HCEC 1CT (cell line): ENCODE data around the gene RASGEF1B.

Experiments used
- DNase-seq: peaks from one replicate; pipeline ENCODE4 v3.0.0-alpha.2; 2017

The RASGEF1B gene

DNA sequence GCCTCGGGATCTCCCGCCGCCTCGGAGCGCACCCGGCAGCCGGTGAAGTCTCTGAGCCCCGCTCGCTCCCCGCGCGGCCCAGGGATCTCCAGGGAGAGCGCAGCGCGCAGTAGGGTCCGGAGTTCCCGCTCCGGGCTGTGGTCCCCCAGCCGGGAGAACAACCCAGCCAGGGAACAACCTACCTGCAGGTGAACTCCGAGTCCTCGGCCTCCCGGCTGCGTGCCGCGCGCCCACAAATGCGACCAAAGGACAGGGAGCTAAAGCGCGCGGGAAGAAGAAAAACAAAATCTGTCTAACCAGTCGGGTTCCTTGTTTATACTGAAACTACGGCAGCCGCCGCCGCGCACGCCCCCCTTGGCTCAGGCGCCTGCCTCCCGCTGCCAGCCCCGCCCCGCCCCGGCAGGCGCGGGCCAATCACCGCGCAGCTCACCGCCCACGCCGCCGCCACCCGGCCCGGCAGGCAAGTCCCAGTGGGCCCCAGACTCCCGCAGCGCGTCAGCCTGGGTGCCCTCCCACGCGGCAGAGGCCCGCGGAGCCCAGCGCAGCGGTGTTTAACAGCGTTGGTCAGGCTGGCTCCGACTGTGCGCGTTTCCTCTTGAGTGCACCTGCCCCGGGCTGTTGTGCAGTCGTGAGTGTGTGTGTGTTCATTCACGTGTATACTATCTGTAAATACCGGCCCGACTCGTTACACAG is at the start of gene RASGEF1B:
Gene RASGEF1B (minus strand): TSS at position 320 of the 693 bp plus-strand sequence. CDS start 12,399 bp downstream, outside the sequence.
- peak; percentile 6 for DNase-seq

DNA sequence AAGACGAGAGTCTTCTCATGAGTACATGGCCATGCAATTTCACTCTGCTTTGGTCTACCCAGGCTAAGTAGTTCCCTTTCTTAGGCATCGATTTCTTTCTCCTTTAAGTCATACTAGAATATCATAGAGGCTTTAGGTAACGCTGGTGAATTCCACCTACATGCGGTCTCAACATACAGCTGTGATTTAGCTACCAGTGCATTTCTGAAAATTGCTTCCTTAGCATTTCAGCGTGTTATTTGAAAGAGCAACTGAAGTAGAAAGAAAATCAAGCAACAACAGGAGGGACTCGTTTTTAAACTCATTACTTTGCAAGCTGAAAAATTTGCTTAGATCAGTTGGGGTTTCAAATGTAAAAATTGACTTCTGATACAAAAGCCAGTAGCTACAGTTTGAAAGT is 48.1 kb upstream of the RASGEF1B start:
- DNase-seq, result no peak

DNA sequence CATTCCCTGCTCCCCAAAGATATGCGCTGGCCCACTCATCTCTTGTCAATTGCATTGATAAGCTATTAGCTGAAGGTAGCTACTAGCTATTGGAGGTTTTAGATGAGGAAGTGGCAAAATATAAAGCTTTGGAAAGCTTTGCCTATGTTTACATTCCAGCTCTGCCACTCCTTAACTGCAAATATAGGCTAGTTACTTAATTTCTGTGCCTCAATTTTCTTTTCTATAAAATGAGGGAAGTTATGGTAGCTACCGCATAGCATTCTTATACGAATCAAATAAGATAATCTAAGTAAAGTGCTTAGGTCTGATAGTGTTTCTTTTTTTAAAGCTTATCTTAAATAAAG is 47.7 kb upstream of the RASGEF1B start:
- DNase-seq, result no peak

DNA sequence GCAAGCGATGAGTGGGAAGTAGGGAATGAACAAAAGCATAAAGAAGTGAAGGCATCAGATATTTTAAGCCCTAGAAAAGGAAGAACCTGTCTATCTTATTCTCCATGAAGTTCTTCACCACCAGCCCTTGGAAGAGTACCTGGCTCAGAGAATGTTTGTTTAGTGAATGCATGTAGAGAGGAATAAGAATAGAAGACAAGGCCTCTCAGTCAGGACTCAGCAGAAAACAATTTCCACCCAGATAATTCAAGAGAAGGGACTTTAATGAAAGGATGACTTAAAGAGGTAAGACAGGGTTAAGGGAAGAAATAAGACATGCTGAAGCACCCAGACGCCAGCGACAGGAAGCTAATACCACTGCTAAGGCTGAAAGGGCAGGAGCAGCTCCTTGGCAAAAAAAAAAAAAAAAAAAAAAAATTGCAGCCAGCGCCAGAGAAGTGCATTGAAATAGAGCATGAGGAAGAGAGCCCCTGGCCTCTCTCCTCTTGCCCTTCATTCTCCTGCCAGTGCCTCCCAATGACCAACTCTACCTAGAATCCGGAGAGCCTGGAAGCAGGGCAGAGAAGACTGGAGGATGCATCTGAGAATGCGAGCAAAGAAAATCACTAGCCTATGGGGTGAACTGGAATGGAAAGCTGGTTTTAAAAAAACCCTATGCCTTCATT is 47.2 kb upstream of the RASGEF1B start:
- no peak for DNase-seq

DNA sequence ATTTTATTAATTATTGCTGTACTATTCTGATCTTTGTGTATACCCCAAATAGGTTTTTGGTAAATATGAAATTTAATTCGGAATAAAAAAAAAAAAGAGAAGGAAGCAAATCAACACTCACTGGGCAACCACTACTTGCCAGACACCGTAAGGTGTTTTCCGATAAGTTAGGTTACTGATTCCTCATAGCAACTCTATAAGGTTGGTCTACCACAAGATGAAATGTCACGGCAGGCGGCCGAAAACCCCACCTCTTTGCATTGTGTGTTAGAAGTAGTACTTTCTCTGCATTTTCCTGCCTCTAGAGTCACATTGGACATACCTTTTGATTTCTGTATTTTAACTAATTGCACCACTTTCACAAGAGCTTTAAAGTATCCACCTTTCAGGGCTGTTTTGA is 44.5 kb upstream of the RASGEF1B start:
- DNase-seq, result no peak

DNA sequence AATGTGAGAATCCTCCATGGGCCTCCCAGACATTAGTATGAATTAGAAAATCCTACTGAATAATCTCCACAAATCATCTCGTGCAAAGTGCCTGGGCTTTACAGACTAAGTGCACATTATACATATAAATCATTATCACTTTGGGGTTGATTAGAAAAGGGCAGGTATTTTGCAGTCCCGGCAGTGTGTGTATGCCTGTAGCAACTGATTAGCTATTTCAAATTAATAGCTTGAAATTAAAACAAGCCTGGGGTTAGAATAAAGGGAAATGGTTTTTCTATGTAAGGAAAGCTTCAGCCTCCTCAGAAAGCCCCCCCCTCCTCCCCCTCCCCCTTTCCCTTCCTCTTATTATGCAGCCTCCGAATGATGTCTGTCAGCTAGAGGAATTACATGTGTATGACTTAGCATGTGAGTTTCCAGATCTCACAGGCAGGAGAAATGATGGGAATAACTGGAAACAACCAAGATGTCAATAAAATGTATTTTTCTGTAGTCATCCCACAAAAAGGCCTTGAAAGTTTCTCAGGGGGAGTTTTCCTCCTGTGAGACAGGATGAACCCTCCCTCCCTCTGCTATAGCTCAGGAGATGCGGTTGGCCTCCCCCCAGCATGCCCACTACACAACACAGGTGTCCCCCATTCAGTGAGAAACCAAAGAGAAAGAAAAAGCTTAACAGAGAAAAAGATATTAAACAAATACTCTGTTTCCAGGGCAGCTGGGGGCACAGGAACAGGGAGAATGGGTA is 41.2 kb upstream of the RASGEF1B start:
- no peak for DNase-seq

DNA sequence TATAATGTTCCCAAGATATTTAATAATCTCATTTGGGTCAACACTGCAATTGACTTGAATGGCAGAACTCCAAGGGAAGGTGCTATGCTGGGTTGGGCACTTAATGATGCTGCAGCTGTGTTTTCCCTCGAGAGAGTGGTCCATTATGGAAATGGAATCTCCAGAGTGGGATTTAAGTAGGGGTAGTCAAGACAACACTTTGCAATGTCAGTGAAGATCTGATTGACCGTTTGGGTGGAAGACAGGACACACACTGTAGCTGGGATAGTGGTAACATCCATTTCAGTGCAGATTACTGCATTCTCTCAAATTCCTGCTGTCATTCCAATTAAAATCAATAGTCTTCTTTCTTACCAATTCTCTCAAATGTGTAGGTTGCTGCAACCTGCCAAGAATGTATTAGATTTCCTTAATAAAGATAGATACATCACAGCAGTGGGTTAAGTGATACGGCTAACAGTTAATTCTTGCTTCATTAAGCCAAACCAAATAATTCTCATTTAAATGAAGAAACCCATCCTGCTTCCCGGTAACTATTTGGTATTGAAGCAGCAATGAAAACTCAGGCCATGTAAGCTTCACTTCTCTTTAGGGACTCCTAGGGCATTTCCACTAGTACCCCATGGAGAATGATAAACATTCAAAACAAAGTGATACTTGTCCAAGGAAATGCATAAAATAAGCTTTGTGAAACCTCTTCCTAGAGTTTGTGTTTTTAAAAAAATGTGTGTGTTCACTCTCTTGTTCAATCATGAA is 40.5 kb upstream of the RASGEF1B start:
- no peak for DNase-seq

DNA sequence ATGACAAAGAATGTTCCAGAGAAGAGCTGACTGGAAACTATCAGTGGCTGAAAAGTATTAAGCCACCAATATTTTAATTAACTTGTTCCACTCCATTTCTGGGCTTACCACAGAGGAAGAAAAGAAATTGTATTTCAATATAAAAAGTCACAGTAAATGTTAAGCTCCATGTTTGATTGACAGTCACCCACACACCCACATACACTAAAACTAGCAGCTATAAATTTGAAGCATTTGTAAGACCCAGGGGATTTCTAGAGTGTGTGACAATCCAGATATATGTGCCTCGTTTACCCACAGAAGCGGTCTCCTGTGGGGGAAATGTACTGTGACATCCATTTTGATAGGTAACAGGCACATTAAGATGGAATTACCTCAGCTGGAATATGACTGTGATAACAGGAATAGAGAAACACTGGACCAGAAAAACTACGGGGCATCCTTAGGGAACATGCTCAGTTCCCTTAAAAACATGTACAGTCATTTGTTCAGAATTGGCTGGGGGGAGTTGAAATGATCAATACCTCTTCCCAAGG is 39.0 kb upstream of the RASGEF1B start:
- DNase-seq, result no peak

DNA sequence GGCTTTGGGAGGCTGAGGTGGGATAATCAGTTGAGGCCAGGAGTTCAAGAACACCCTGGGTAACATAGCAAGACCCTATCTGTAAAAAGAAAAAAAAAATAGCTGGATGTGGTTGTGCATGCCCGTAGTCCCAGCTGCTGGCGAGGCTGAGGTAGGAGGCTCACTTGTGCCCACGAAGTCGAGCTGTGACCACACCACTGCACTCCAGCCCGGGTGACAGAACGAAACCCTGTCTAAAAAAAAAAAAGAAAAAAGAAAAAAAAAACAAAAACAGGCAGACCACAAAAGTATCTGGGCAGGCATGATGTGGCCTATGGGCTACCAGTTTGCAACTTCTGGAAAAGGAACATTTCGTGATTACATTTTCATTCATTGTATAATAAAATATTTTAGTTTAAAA is 38.1 kb upstream of the RASGEF1B start:
- no peak for DNase-seq

DNA sequence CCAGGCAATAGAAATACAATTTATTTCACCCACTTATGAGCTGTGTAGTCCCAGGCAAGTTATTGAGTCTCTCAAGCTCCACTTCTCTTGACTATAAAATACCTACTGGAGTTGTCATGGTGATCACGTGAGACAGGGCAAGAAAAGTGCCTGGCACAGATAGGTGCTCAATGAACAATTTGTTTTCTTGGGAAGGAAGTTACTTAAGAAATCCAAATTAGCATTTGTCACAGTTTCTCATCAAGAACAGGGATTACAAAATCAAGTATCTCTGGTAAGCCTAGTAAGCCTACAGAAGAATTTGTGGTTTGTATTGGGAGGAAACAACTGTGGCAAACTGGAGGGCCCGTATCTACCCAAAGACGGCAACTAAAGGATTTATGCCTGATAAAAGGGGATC is 37.5 kb upstream of the RASGEF1B start:
- no peak for DNase-seq

DNA sequence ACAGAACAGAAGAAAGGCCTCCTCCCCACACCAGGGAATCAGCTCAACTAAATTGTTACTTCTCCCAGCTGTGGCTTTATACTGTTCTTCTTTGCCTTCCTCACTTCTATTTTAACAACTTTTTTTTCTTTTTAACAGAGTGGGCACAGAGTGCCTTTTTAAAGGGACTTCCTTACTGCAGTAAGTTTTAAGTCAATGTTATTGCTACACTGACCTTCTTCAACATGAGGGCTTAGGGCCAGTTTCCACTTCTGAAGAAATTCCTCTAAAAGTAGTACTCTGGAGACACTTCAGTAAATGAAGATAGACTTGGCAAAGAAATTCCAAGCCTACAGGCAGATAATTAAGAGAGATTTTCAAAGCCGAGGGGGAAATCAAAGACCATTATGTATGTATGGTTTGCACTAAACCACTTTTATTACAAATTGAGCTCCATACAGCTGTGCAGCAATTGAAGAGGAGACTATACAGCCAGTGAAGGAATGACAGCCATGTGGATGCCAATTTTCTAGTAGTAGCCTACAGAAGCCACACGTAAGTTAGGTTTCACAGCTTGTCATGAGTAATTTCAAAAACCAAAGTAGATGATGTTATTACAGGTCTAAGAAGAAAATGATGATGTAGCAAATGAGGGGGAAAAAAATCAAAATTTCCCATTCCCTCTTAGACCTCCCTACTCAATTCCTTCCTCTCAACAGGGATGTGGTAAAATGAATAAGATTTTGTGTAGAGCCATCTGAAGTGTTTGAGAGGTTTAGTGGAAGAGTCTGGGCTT is 36.9 kb upstream of the RASGEF1B start:
- no peak for DNase-seq

DNA sequence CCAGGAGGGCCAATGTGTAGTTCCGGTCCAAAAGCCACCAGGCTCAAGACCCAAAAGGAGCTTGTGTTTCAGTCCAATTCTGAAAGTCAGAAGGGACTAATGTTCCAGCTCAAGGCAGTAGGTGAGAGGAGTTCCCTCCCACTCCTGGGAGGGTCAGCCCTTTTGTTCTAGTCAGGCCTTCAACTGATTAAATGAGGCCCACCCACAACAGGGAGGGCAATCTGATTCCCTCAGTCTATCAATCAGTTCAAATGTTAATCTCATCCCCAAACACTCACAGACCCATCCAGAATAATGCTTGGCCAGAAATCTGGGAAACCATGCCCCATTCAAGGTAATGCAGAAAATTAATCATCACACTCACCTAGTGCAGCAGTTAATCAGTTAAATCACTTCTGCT is 35.8 kb upstream of the RASGEF1B start:
- no peak for DNase-seq

DNA sequence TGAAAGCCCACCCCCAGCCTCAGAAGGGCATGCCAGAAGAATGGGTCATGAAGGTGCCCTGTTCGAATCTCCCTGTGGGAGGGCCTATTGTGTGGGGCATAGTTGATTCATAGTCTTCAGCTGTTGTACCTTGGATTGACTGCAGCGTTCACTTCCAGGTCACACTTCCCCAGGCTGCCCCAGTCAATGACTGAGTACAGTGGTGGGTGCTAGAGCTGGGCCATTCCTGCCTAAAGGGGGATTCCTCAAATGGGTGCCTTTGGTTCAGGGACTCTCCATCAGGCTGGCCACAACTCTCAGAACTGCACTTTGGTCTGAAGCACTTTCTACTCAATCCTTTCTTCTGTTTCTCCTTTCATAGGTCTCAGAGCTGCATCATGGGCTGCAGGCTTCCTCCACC is 35.0 kb upstream of the RASGEF1B start:
- DNase-seq, result no peak

DNA sequence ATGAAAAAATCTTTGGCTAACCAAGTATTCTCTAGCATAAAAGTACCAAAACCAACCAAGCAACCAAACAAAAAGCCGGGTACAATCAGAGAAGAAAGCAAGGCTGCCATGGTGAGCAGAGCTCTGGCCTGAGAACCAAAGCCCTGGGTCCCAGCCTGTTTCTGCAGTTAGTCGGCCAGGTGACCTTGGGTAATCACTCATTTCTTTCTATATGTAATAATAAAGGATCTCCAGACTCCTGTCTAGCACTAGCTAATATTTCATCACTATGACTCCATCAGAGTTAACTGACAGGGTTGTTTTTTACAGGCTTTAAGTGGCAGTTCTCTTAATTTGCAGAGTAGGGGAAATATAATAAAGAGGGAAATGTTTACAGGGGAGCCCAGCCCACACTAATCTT is 34.0 kb upstream of the RASGEF1B start:
- DNase-seq, result no peak

DNA sequence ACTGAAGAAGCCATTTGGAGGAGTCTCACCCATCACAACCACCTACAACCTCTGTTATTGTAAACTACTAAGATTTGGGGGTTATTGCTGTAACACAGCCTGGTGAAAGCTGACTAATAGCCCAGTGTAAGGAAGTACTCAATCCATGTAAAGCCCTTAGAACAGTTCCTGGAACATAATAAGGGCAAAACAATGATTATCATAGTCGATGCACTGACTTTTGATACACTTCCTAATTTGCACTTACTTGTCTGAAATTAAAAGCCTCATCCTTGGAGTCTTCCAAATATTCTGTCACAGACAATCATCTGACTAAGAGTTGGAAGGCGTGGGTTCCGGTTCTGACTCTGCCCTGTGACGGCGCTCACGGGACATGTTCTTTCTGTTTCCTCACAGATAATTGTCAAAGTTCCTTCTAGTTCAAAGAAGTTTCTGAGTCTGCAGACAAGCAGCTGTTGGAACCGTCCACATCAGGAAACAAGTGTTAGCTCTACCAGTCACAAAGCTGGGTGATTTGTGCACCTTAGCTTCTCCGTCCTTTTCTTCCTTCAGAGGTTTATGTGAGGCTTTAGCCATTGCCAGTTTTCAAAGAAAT is 33.4 kb upstream of the RASGEF1B start:
- no peak for DNase-seq

DNA sequence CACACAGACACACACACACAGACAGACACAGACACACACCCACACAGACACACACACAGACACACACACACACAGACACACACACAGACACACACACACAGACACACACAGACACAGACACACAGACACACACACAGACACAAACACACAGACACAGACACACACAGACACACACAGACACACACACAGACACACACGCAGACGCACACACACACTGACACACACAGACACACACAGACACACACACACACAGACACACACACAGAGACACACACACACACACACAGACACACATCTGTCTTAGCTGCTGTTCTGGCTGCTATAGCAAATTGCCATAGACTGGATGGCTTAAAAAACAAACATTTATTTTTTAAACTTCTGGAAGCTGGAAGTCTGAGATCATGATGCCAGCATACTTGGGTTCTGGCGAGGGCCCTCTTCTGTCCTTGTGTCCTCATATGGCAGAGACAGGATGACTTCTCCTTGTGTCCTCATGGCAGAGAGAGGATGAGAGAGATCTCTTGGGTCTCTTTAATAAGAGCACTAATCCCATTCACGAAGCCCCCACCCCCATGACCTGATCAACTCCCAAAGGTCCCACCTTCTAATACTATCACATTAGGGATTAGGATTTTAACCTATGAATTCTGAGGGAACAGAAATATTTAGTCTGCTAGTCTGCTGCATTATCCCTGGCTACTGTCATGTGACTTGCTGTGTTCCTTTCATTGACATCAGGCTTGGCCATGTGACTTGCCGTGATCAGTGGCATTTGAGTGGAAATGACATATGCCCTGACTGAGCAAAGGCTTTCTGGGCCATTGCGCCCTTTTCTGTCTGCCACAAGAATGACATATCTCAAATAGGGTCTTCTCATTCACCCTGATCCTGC is 32.7 kb upstream of the RASGEF1B start:
- no peak for DNase-seq

DNA sequence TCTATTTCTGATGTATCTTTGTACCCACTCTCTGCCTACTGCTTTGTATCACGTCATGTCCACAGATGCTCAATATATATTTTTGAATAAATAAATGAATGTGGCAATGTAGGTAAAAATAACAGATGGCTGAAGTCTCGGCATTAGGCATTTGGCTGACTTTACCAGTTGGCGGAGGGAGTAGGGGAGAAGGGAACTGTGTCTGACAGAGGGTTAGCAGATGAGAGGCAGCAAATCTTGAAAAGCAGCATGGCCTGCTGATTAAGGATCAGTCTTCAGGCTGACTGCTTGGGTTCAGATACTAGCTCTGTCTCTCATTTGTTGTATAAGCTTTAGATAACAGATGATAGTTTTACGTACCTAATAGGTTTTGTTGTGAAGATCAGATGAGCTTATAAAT is 31.9 kb upstream of the RASGEF1B start:
- DNase-seq, result no peak

DNA sequence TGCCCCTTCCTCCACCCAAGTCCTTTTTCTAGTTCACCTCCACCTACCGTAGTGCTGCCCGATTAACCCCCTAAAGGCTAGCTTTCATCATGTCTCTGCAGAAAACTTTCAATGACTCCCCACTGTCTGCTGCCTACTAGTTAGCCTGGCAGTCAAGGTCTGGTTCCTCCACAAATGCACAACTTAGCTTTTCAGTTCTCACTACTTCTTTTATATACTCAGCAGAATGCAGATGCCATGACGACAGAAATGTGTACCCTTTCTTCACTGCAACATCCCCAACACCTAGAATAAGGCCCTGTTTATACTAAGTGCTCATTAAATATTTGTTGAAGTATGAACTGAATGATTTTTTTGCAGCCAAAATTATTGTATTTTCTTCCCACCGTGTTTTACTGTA is 30.9 kb upstream of the RASGEF1B start:
- DNase-seq, result no peak

DNA sequence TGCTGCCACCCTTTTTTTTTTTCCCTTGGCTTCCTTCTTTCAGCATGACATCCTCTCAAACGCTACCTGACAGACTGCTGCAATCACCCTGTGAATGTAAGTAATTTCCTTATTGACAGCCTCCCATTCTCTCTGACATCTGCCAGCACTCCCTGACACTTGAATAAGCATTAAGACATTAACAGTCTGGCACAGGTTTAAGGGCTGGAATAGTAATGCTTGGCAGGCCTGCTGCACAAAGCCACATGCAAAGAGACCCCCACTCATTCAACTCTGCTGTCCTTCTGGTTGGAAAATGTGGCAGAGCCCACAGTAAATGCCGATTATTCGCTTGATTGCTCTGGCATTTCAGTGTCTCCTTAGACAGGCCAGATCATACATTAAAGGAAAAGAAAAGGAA is 28.1 kb upstream of the RASGEF1B start:
- DNase-seq, result no peak

DNA sequence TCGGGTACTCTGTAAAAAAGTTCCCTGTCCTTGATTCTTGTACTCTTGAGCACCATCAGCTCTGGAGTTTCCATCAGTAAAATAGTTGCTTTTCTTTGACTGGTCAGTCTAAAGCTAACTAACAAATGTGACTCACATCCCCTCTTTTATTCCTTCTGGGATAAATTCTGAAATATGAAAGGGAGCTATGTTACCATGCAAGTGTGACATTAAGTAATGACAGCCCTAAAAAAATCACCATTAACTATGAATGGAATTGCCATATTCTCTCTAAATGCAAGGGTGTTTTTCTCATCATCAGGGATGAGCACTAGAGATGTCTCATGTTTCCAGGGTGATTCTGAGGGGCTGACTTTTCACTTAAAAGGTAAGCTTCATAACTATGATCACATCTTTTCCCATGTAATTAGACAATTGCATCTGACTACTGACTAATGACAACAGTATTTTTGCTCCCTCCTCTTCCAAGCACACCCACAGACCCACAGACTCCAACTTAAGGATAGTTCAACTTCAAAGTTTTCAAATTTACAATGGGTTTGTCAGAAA is 26.9 kb upstream of the RASGEF1B start:
- DNase-seq, result no peak

DNA sequence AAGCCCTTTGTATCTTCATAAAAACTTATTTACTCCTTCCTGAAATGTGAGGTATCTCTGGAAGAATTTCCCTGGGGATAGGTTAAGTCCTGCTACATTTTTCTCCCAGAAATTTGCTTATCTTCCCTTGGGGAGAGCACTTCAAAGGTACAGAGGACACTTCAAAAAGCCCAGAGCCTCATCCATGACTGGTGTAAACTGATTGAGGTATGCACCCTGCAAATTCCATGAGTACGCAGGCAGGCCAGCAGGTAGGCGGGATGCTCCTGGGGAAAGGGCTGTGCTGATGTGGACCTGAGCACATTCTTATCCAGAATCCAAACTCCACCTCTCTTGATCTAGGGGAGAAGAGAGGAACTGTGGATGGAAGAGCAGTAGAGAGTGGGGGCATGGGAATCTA is 26.3 kb upstream of the RASGEF1B start:
- DNase-seq, result no peak
